Thymus (tissue), 11 donors: ENCODE measurements around the gene MYO7B. TPM values are rescaled to one million over a fixed set of nuclear protein-coding genes. Genes with fewer than 3 reads are reported as not detected.
"Not testable (repeated sequence)": the region's sequence is repeated elsewhere in the genome, so short reads cannot be mapped to it uniquely, and the experiment has no call there.

Experiments
- DNase-seq, 9 donors: peaks; one replicate each; pipeline ENCODE4 v3.0.0-alpha.2; 2013; ENCODE audit warnings: low spot score in 9 of 9, low read depth in 6 of 9, missing footprints in 1 of 9
- H3K27ac ChIP-seq, 2 donors: one replicate each; pipeline ENCODE4 v1.5.1; 2013; ENCODE audit warnings: control low read depth in 1 of 2, low read depth in 1 of 2, low read length in 1 of 2, mild to moderate bottlenecking in 1 of 2, moderate library complexity in 1 of 2
- H3K27me3 ChIP-seq, 2 donors: one replicate each; pipeline ENCODE4 v1.5.1; 2013; ENCODE audit warnings: low read length in 1 of 2; ENCODE audit not compliant: control insufficient read depth in 2 of 2, insufficient read depth in 1 of 2
- H3K36me3 ChIP-seq, 2 donors: one replicate each; pipeline ENCODE4 v1.5.1; 2013; ENCODE audit warnings: low read length in 1 of 2, mild to moderate bottlenecking in 1 of 2, moderate library complexity in 1 of 2; ENCODE audit not compliant: control insufficient read depth in 2 of 2, insufficient read depth in 2 of 2
- H3K4me1 ChIP-seq, 2 donors: one replicate each; pipeline ENCODE4 v1.5.1; 2013; ENCODE audit warnings: low read length in 2 of 2; ENCODE audit not compliant: control insufficient read depth in 2 of 2, insufficient read depth in 2 of 2
- H3K4me3 ChIP-seq, 2 donors: one replicate each; pipeline ENCODE4 v1.5.1; 2013; ENCODE audit warnings: low read length in 2 of 2, control low read depth in 1 of 2, mild to moderate bottlenecking in 1 of 2
- H3K9me3 ChIP-seq, 2 donors: one replicate each; pipeline ENCODE4 v1.5.1; 2013; ENCODE audit warnings: low read length in 1 of 2, mild to moderate bottlenecking in 1 of 2; ENCODE audit not compliant: control insufficient read depth in 2 of 2, insufficient read depth in 1 of 2
- whole genome bisulfite sequencing: extraction: QIAGEN DNeasy Blood & Tissue Kit; methylation state at CpG from one replicate; pipeline ENCODE4 v1.1.7; 2013; 5-methylcytosine and 5-hydroxymethylcytosine counted together
- polyA plus RNA-seq: library from polyadenylated mRNA; stranded (reverse); fragments of 200-250 nt; gene quantifications from one replicate; pipeline ENCODE4 v1.2.3, GENCODE V29; 2013
- total RNA-seq: library from RNA; stranded (reverse); fragments of 120-200 nt; gene quantifications from one replicate; pipeline ENCODE4 v1.2.4, GENCODE V29; 2013
- donor health status: healthy.

Gene MYO7B
- total and polyA plus RNA-seq, 2 donors, result 4.4 to 5.2 TPM

DNA sequence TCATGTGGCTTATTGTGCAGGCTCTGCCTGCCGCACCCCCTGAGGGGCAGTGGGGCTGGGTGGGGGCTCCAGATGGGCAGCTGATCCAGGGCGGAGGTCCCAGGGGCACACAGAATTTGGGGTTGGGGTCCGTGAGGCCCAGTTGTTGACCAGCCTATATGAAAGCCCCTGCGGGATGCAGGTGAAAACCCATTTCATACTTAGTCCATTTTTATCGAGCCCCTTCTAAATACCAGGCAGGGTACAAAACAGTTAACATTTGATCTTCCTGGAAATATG lies 30.6 kb downstream of the MYO7B start:
- no peaks in the 10 kb centered on the region for H3K36me3 ChIP-seq
- no peaks in the 10 kb centered on the region for H3K27me3 ChIP-seq
- H3K4me1 ChIP-seq, result no peaks in the 10 kb centered on the region
- no peak for DNase-seq
- H3K9me3 ChIP-seq, result no peaks in the 10 kb centered on the region
- no peak overlapping the region for H3K4me3 ChIP-seq
- WGBS, result 98% methylated on average over 5 of the region's 5 CpGs
- H3K27ac ChIP-seq, result no peak overlapping the region

- Histone ChIP-seq H3K27me3 (no peaks in the 10 kb centered on the region), H3K27ac (no peak overlapping the region), H3K9me3 (no peaks in the 10 kb centered on the region), H3K4me3 (no peak overlapping the region), H3K36me3 (no peaks in the 10 kb centered on the region), H3K4me1 (no peaks in the 10 kb centered on the region)
- no peak for DNase-seq
- WGBS, result 94% methylated on average over 10 of the region's 10 CpGs
These were observed 31.1 kb downstream of the MYO7B start for GRCh38 chr2:127566576-127566975.

DNA sequence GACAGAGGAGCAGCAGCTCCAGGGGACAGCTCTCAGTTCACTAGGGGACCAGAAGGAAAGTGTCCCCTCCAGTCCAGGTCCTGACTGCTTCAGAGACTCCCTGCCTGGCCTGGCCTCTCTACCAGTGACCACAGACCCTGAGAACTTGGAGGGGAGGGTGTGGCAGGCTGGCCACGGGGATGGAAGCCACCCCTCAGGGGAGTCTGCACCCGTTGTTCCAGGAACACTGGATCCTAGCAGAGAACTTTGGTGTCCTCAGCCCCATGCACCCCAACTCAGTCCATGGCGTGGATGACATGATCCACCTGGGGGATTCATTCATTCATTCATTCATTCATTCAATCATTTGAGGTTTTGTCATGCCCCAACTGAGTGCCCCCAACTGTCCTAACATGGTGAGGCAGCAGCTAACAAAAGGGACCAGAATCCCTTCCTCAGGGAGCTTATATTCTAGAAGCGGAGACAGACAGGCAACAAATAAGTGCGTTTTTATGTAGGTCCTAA lies 31.9 kb downstream of the MYO7B start:
- no peak overlapping the region for H3K4me3 ChIP-seq
- no peak for DNase-seq
- H3K9me3 ChIP-seq, result no peaks in the 10 kb centered on the region
- H3K4me1 ChIP-seq, result no peaks in the 10 kb centered on the region
- H3K36me3 ChIP-seq, result no peaks in the 10 kb centered on the region
- no peaks in the 10 kb centered on the region for H3K27me3 ChIP-seq
- H3K27ac ChIP-seq, result no peak overlapping the region
- WGBS, result 94% methylated on average over 5 of the region's 5 CpGs

DNA sequence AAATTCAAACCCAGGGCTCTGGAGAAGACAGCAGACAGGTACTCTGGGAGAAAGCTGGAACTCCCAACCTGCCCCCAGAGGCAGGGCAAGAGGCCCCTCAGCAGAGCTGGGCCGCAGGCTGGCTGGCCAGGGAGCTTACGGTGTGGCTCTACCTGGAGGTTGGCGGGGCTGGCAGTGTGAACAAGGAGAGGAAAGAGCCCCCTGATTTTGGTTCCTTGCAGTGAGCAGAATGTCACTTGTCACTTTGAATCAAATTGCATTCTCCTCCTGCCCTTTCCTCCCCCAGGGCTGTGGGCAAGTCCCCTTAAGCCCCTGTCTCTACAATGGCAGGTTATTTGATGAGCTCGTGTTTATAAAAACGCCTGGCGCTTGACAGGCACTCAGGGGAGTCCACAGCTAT lies 32.6 kb downstream of the MYO7B start:
- no peak for DNase-seq
- WGBS, result 94% methylated on average over 6 of the region's 6 CpGs

DNA sequence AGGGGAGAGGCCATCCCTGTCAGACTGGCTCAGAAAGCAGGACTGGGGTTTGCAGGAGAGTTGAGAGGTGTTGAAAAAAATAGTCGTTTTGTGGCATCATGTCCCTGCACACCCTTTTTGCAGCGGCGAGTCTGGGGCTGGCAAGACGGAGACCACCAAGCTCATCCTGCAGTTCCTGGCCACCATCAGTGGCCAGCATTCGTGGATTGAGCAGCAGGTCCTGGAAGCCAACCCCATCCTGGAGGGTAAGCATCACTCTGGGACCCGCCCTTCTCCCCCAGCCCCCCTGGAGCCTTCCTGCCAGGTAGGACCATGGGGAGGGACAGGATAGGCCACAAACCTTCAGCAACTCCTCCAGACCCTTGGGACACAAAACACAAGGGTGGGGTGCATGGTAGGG lies 34.2 kb downstream of the MYO7B start:
- Histone ChIP-seq H3K36me3 (no peaks in the 10 kb centered on the region), H3K27ac (no peak overlapping the region), H3K4me1 (peaks cover 0 to 2% of the 10 kb centered on the region in 2 donors), H3K9me3 (no peaks in the 10 kb centered on the region), H3K27me3 (no peaks in the 10 kb centered on the region), H3K4me3 (no peak overlapping the region)
- WGBS, result 91% methylated on average over 6 of the region's 6 CpGs
- no peak for DNase-seq

More for the DNA sequence above, 32.6 kb downstream of the MYO7B start:
- no peak overlapping the region for H3K4me3 ChIP-seq
- H3K4me1 ChIP-seq, result no peaks in the 10 kb centered on the region
- H3K36me3 ChIP-seq, result no peaks in the 10 kb centered on the region
- no peaks in the 10 kb centered on the region for H3K27me3 ChIP-seq
- no peak overlapping the region for H3K27ac ChIP-seq
- H3K9me3 ChIP-seq, result no peaks in the 10 kb centered on the region

DNA sequence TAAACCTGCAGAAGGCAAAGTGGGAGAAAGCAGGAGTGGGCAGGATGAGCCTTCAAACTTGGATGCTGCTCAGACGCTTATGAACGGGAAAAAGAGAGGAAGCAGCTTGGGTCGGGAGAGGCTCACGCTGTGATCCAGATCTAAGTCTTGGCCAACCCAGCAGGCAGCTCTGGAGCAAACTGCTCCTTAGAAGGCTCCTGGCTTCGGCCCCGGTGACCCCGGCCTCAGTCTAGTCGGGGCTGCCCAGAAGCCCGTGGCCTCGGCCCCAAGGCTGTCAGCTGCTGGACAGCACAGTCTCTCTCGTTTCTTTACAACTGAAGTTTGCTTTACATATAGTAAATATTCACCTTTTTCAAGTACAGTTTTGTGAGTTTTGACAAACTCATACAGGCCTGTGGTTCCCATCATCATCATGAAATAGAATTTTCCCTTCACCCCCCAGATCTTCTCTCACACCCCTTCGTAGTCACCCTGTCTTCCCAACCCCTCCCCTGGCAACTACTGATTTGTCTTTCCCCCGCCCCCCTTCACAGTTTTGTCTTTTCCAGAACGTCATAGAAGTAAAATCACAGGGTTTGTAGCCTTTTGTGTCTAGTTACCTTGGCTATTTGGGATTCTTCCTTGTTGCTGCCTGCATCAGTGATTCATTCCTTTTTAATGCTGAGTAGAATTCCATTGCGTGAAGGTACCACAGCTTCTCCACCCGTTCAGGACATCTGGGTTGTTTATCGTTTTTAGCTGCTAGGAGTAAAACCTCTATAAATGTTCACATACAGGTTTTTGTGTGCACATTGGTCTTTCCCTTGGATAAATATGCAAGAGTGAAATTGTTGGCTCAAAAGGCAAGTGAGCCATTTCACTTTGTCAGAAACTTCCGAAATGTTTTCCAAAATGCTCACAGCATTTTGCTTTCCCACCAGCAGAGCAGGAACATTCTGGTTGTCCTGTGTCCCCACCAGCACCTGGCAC lies 35.1 kb downstream of the MYO7B start:
- Histone ChIP-seq H3K4me3 (no peak overlapping the region), H3K36me3 (no peaks in the 10 kb centered on the region), H3K27me3 (no peaks in the 10 kb centered on the region), H3K9me3 (no peaks in the 10 kb centered on the region), H3K4me1 (peaks cover 0 to 8% of the 10 kb centered on the region in 2 donors), H3K27ac (no peak overlapping the region)
- no peak for DNase-seq
- WGBS, result 93% methylated on average over 18 of the region's 18 CpGs

DNA sequence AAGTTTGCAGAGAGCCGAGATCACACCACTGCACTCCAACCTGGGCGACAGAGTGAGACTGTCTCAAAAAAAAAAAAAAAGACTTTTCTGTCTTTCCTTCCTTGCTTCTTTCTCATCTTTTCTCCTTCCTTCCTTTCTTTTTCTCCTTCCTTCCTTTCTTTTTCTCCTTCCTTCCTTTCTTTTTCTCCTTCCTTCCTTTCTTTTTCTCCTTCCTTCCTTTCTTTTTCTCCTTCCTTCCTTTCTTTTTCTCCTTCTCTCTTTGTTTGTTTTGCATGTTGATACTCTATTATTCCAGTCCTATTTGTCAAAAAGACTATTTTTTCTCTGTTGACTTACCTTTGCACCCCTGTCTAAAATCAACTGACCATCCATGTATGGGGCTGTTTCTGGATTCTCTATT lies 36.9 kb downstream of the MYO7B start:
- 92% methylated on average over 2 of the region's 2 CpGs for WGBS
- not testable (repeated sequence) for H3K27me3 ChIP-seq, H3K36me3 ChIP-seq, DNase-seq, H3K27ac ChIP-seq, H3K9me3 ChIP-seq, H3K4me3 ChIP-seq
- H3K4me1 ChIP-seq, result peaks cover 8 to 23% of the 10 kb centered on the region in 2 donors

DNA sequence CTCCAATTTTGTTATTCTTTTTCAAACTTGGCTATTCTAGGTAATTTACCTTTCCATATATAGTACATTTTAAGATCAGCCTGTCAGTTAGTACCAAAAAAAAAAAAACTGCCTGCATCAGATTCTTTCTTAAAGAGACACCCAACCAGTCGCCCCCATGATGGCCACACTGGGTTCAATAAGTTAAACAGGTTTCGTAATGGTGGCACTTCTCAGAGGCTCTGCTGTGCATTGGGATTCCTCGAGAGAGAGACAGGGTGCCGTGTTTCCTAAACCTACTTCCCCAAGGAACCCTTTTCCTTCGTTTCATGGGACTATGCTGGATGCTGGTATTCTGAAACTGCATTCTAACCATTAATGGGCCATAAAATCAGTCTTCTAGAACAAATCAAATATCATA lies 37.4 kb downstream of the MYO7B start:
- Histone ChIP-seq H3K4me3 (no peak overlapping the region), H3K36me3 (no peaks in the 10 kb centered on the region), H3K27ac (no peak overlapping the region), H3K27me3 (no peaks in the 10 kb centered on the region), H3K4me1 (peaks cover 8 to 23% of the 10 kb centered on the region in 2 donors), H3K9me3 (no peaks in the 10 kb centered on the region)
- no peak for DNase-seq
- WGBS, result 94% methylated on average over 5 of the region's 5 CpGs

- WGBS, result 96% methylated on average over 6 of the region's 6 CpGs
- no peak for DNase-seq
These were observed 37.8 kb downstream of the MYO7B start for GRCh38 chr2:127573298-127573697.

More at GRCh38 chr2:127573298-127573697, 37.8 kb downstream of the MYO7B start:
- Histone ChIP-seq H3K4me1 (peaks cover 8 to 23% of the 10 kb centered on the region in 2 donors), H3K27ac (no peak overlapping the region), H3K9me3 (no peaks in the 10 kb centered on the region), H3K27me3 (no peaks in the 10 kb centered on the region), H3K36me3 (no peaks in the 10 kb centered on the region), H3K4me3 (no peak overlapping the region)
